H7 (cell line): Measurements from ENCODE around the gene TEAD3. TPM values are rescaled to one million over a fixed set of nuclear protein-coding genes. Genes with fewer than 3 reads are reported as not detected.
A peak's percentile ranks its signal among the peaks of the same experiment; 100 is the strongest.

ENCODE experiments used
- DNase-seq: peaks from one replicate; pipeline ENCODE4 v3.0.0; 2012
- H3K27me3 ChIP-seq: 2 replicates; pipeline ENCODE4 v1.6.0; 2011; ENCODE audit warnings: mild to moderate bottlenecking, low read length; ENCODE audit not compliant: control insufficient read depth, insufficient read depth
- H3K36me3 ChIP-seq: replicated peaks from 2 replicates; pipeline ENCODE4 v1.5.1; 2011; ENCODE audit warnings: low read length; ENCODE audit not compliant: control insufficient read depth, insufficient read depth
- H3K4me3 ChIP-seq: 2 replicates; pipeline ENCODE4 v1.5.1; 2011; ENCODE audit warnings: low read depth, mild to moderate bottlenecking, control low read depth, low read length, moderate library complexity; ENCODE audit not compliant: insufficient read depth
- total RNA-seq: library from RNA; depleted of rRNA; stranded (reverse); fragments of >200 nt; shearing (Covaris generic); gene quantifications from 2 replicates; pipeline ENCODE4 v1.2.3, GENCODE V29; 2014

The TEAD3 gene
- total RNA-seq, 1 experiment from 2014 or later: 17.6 TPM

- Histone ChIP-seq H3K4me3 (no peak overlapping the region), H3K36me3 (no peaks in the 10 kb centered on the region), H3K27me3 (no peaks in the 10 kb centered on the region)
- DNase-seq: peak; percentile 72
Observed at GRCh38 chr6:35491558-35492257, 5.2 kb downstream of the TEAD3 start.

GRCh38 chr6:35490821-35491557 is 5.9 kb downstream of the TEAD3 start:
- no peak overlapping the region for H3K4me3 ChIP-seq

GRCh38 chr6:35489995-35490791 is 6.7 kb downstream of the TEAD3 start:
- peak; percentile 94 for DNase-seq
- H3K27me3 ChIP-seq: no peaks in the 10 kb centered on the region
- H3K36me3 ChIP-seq: no peaks in the 10 kb centered on the region
- peak overlapping the region; percentile 40 for H3K4me3 ChIP-seq

More at GRCh38 chr6:35490821-35491557, 5.9 kb downstream of the TEAD3 start:
- Histone ChIP-seq H3K27me3 (no peaks in the 10 kb centered on the region), H3K36me3 (no peaks in the 10 kb centered on the region)
- DNase-seq: peak; percentile 53

GRCh38 chr6:35489066-35489465 is 7.8 kb downstream of the TEAD3 start:
- Histone ChIP-seq H3K27me3 (no peaks in the 10 kb centered on the region), H3K4me3 (no peak overlapping the region), H3K36me3 (no peaks in the 10 kb centered on the region)
- no peak for DNase-seq

GRCh38 chr6:35488517-35488862 is 8.4 kb downstream of the TEAD3 start:
- H3K4me3 ChIP-seq: no peak overlapping the region
- H3K27me3 ChIP-seq: no peaks in the 10 kb centered on the region
- H3K36me3 ChIP-seq: no peaks in the 10 kb centered on the region
- DNase-seq: no peak

- Histone ChIP-seq H3K27me3 (no peaks in the 10 kb centered on the region), H3K36me3 (no peaks in the 10 kb centered on the region; the same call in 1 of the 2 replicates), H3K4me3 (no peak overlapping the region)
- DNase-seq: peak; percentile 69
Observed at GRCh38 chr6:35487658-35488516, 9.0 kb downstream of the TEAD3 start.

- H3K4me3 ChIP-seq: peak overlapping the region; percentile 21; the same call in 1 of the 2 replicates
- peaks cover under 1% of the 10 kb centered on the region for H3K36me3 ChIP-seq
- H3K27me3 ChIP-seq: no peaks in the 10 kb centered on the region
- peak; percentile 95 for DNase-seq
Observed at GRCh38 chr6:35486005-35486925, 10.6 kb downstream of the TEAD3 start.

- DNase-seq: peak; percentile 95
- Histone ChIP-seq H3K4me3 (peak overlapping the region; percentile 21; the same call in 1 of the 2 replicates), H3K27me3 (no peaks in the 10 kb centered on the region), H3K36me3 (peaks cover 4% of the 10 kb centered on the region)
Observed at GRCh38 chr6:35485402-35485877, 11.4 kb downstream of the TEAD3 start.

GRCh38 chr6:35484921-35485392 is 11.9 kb downstream of the TEAD3 start:
- Histone ChIP-seq H3K4me3 (no peak overlapping the region), H3K36me3 (peaks cover 4% of the 10 kb centered on the region), H3K27me3 (no peaks in the 10 kb centered on the region)
- DNase-seq: peak; percentile 71

- DNase-seq: peak; percentile 43
- Histone ChIP-seq H3K27me3 (no peaks in the 10 kb centered on the region), H3K36me3 (peaks cover 5% of the 10 kb centered on the region), H3K4me3 (no peak overlapping the region)
Observed at GRCh38 chr6:35483893-35484645, 12.8 kb downstream of the TEAD3 start.

GRCh38 chr6:35483490-35483889 is 13.4 kb downstream of the TEAD3 start:
- no peak overlapping the region for H3K4me3 ChIP-seq
- H3K36me3 ChIP-seq: peaks cover 5% of the 10 kb centered on the region
- DNase-seq: no peak
- no peaks in the 10 kb centered on the region for H3K27me3 ChIP-seq

- DNase-seq: no peak
- no peak overlapping the region for H3K4me3 ChIP-seq
- H3K36me3 ChIP-seq: peaks cover 5% of the 10 kb centered on the region
- H3K27me3 ChIP-seq: no peaks in the 10 kb centered on the region
Observed at GRCh38 chr6:35483062-35483461, 13.8 kb downstream of the TEAD3 start.
